Dermis microvascular lymphatic vessel endothelial cell (primary cell): Measurements from ENCODE around the gene FCN1. TPM values are rescaled to one million over a fixed set of nuclear protein-coding genes. Genes with fewer than 3 reads are reported as not detected.

Experiments
- DNase-seq, 2 donors: peaks; one replicate each; pipeline versions ENCODE4 v3.0.0 to v3.0.0-alpha.2; 2010; ENCODE audit warnings: low read depth in 2 of 2
- total RNA-seq: library from RNA; depleted of rRNA; stranded (reverse); fragments of >200 nt; gene quantifications from 2 replicates; pipeline ENCODE4 v1.2.1, GENCODE V29; 2014

FCN1 gene
- total RNA-seq, 1 donor from 2014 or later, result not detected

GRCh38 chr9:134951461-134951860, 33.7 kb upstream of the FCN1 start:
- no peak for DNase-seq

- DNase-seq, result no peak
These were observed 32.9 kb upstream of the FCN1 start for GRCh38 chr9:134950386-134951210.

- DNase-seq, result no peak
These were observed 32.1 kb upstream of the FCN1 start for GRCh38 chr9:134949681-134950385.

- DNase-seq, result no peak
These were observed 30.4 kb upstream of the FCN1 start for GRCh38 chr9:134948149-134948548.

- no peak for DNase-seq
These were observed 29.7 kb upstream of the FCN1 start for GRCh38 chr9:134947265-134947955.

GRCh38 chr9:134946663-134947062, 29.0 kb upstream of the FCN1 start:
- no peak for DNase-seq

- DNase-seq, result no peak
These were observed 28.0 kb upstream of the FCN1 start for GRCh38 chr9:134945509-134946275.

- DNase-seq, result no peak
These were observed 27.2 kb upstream of the FCN1 start for GRCh38 chr9:134944916-134945315.

- no peak for DNase-seq
These were observed 26.7 kb upstream of the FCN1 start for GRCh38 chr9:134944351-134944802.

- DNase-seq, result no peak
These were observed 26.1 kb upstream of the FCN1 start for GRCh38 chr9:134943836-134944235.

GRCh38 chr9:134943411-134943810, 25.7 kb upstream of the FCN1 start:
- no peak for DNase-seq

- no peak for DNase-seq
These were observed 25.1 kb upstream of the FCN1 start for GRCh38 chr9:134942788-134943184.

- no peak for DNase-seq
These were observed 24.5 kb upstream of the FCN1 start for GRCh38 chr9:134942011-134942787.

GRCh38 chr9:134940236-134941208, 22.8 kb upstream of the FCN1 start:
- DNase-seq, result no peak

- no peak for DNase-seq
These were observed 22.1 kb upstream of the FCN1 start for GRCh38 chr9:134939836-134940235.

- no peak for DNase-seq
These were observed 21.5 kb upstream of the FCN1 start for GRCh38 chr9:134939080-134939733.

- no peak for DNase-seq
These were observed 20.8 kb upstream of the FCN1 start for GRCh38 chr9:134938346-134939079.
